IMR-90 (cell line): ENCODE data around the gene SLC25A40. TPM values are rescaled to one million over a fixed set of nuclear protein-coding genes. Genes with fewer than 3 reads are reported as not detected.

Experiments used
- ATAC-seq: fragments of 200-7000 bp; cut with Tn5 transposase; 2 replicates; pipeline ENCODE4 v1.9.1; 2020; ENCODE audit warnings: low read depth, mild to moderate bottlenecking, moderate library complexity
- BruUV-seq: library from RNA; stranded (reverse); fragments of 400-500 nt; replicated peaks from 2 replicates; lab custom pipeline; 2021; lab: Mats Ljungman, UMichigan
- CTCF ChIA-PET: fragments of 300-600 bp; formaldehyde crosslinking; extraction: SDS; loops from one replicate; lab custom pipeline; 2021; ENCODE audit warnings: antibody characterized with exemption; lab: Yijun Ruan, JAX
- POLR2A ChIA-PET: fragments of 300-600 bp; sonication (Branson Sonifier 250); formaldehyde crosslinking; loops from one replicate; lab custom pipeline; 2022; ENCODE audit warnings: antibody characterized with exemption; ENCODE audit not compliant: unreplicated experiment; lab: Charles Lee
- DNase-seq: peaks from one replicate; pipeline ENCODE4 v3.0.0; 2013
- H2AFZ ChIP-seq: replicated peaks from 2 replicates; pipeline ENCODE3; 2013; ENCODE audit warnings: low read length, mild to moderate bottlenecking; ENCODE audit not compliant: poor library complexity
- H2AK5ac ChIP-seq: 2 replicates; pipeline ENCODE4 v1.6.1; 2013; ENCODE audit warnings: low read depth, low read length, inconsistent platforms
- H2AK9ac ChIP-seq: replicated peaks from 2 replicates; pipeline ENCODE3; 2013; ENCODE audit warnings: mild to moderate bottlenecking, low read depth, low read length, moderate library complexity; ENCODE audit not compliant: poor library complexity
- H2BK120ac ChIP-seq: 2 replicates; pipeline ENCODE4 v1.6.1; 2013; ENCODE audit warnings: low read depth, low read length, inconsistent platforms
- H2BK15ac ChIP-seq: 3 replicates; pipeline ENCODE4 v1.6.1; 2013; ENCODE audit warnings: low read depth, low read length, inconsistent platforms
- H2BK20ac ChIP-seq: 2 replicates; pipeline ENCODE4 v1.6.1; 2013; ENCODE audit warnings: low read depth, mild to moderate bottlenecking, inconsistent platforms, low read length, moderate library complexity
- H2BK5ac ChIP-seq: 2 replicates; pipeline ENCODE4 v1.6.1; 2013; ENCODE audit warnings: mild to moderate bottlenecking, low read depth, low read length, inconsistent platforms; ENCODE audit not compliant: poor library complexity, severe bottlenecking
- H3K14ac ChIP-seq: replicated peaks from 2 replicates; pipeline ENCODE4 v1.6.1; 2013; ENCODE audit warnings: low read depth, low read length, inconsistent platforms
- H3K18ac ChIP-seq: 2 replicates; pipeline ENCODE4 v1.6.1; 2013; ENCODE audit warnings: low read depth, low read length, control low read depth
- H3K23ac ChIP-seq: 2 replicates; pipeline ENCODE4 v1.6.1; 2013; ENCODE audit warnings: low read depth, low read length, inconsistent platforms
- H3K27ac ChIP-seq: 2 replicates; pipeline ENCODE4 v1.5.1; 2013; ENCODE audit warnings: mild to moderate bottlenecking, control low read depth, low read length; ENCODE audit not compliant: insufficient read depth
- H3K27me3 ChIP-seq: 2 replicates; pipeline ENCODE4 v1.6.1; 2013; ENCODE audit warnings: low read length; ENCODE audit not compliant: control insufficient read depth, insufficient read depth
- H3K36me3 ChIP-seq: 2 replicates; pipeline ENCODE4 v1.6.1; 2013; ENCODE audit warnings: low read length, mixed read lengths; ENCODE audit not compliant: control insufficient read depth, insufficient read depth
- H3K4ac ChIP-seq: 2 replicates; pipeline ENCODE4 v1.6.1; 2013; ENCODE audit warnings: low read depth, low read length, inconsistent platforms
- H3K4me1 ChIP-seq: 2 replicates; pipeline ENCODE4 v1.6.1; 2013; ENCODE audit warnings: low read length, mixed read lengths; ENCODE audit not compliant: control insufficient read depth, insufficient read depth
- H3K4me2 ChIP-seq: 2 replicates; pipeline ENCODE4 v1.6.1; 2013; ENCODE audit warnings: low read depth, mild to moderate bottlenecking, control low read depth, low read length, moderate library complexity
- H3K4me3 ChIP-seq: 2 replicates; pipeline ENCODE4 v1.5.1; 2013; ENCODE audit warnings: low read depth, mild to moderate bottlenecking, control low read depth, low read length, moderate library complexity; ENCODE audit not compliant: insufficient read depth
- H3K56ac ChIP-seq: 2 replicates; pipeline ENCODE4 v1.6.1; 2013; ENCODE audit warnings: low read length, inconsistent platforms; ENCODE audit not compliant: insufficient read depth; ENCODE audit errors: extremely low read depth
- H3K79me1 ChIP-seq, 2 experiments: 2 replicates each; pipeline ENCODE4 v1.6.1; 2013; ENCODE audit warnings: low read length in 2 of 2, inconsistent platforms in 1 of 2, low read depth in 1 of 2
- H3K9ac ChIP-seq: 2 replicates; pipeline ENCODE4 v1.6.1; 2013; ENCODE audit warnings: low read depth, low read length, control low read depth
- H3K9me1 ChIP-seq: 2 replicates; pipeline ENCODE4 v1.6.1; 2013; ENCODE audit warnings: low read length, inconsistent platforms; ENCODE audit not compliant: insufficient read depth
- H3K9me3 ChIP-seq: 2 replicates; pipeline ENCODE4 v1.6.1; 2013; ENCODE audit warnings: low read length; ENCODE audit not compliant: control insufficient read depth, insufficient read depth
- H4K20me1 ChIP-seq: 2 replicates; pipeline ENCODE4 v1.6.1; 2013; ENCODE audit warnings: low read length, inconsistent platforms; ENCODE audit not compliant: insufficient read depth
- H4K5ac ChIP-seq: 2 replicates; pipeline ENCODE4 v1.6.1; 2013; ENCODE audit warnings: mild to moderate bottlenecking, low read depth, low read length, control low read depth
- H4K8ac ChIP-seq, 2 experiments: 2 replicates each; pipeline ENCODE4 v1.6.1; 2013; ENCODE audit warnings: low read depth in 2 of 2, low read length in 2 of 2, control low read depth in 1 of 2, inconsistent platforms in 1 of 2
- H4K91ac ChIP-seq: 2 replicates; pipeline ENCODE4 v1.6.1; 2013; ENCODE audit warnings: low read depth, low read length, inconsistent platforms; ENCODE audit not compliant: insufficient read depth
- BHLHE40 ChIP-seq: fragments of 150-350 bp; IDR thresholded peaks from 2 replicates; pipeline ENCODE4 v1.6.1; 2016; ENCODE audit warnings: mild to moderate bottlenecking, low read depth, low read length
- CEBPB ChIP-seq: IDR thresholded peaks from 2 replicates; pipeline ENCODE4 v1.6.1; 2012; ENCODE audit warnings: low read depth, low read length, improper control_type of control experiment
- ELK1 ChIP-seq: fragments of 150-350 bp; IDR thresholded peaks from 2 replicates; pipeline ENCODE4 v1.6.1; 2016; ENCODE audit warnings: low read depth, mild to moderate bottlenecking, low read length, moderate library complexity, borderline replicate concordance
- FOS ChIP-seq: fragments of 150-350 bp; IDR thresholded peaks from 2 replicates; pipeline ENCODE4 v1.6.1; 2016; ENCODE audit warnings: low read depth, low read length
- MAFK ChIP-seq: IDR thresholded peaks from 2 replicates; pipeline ENCODE4 v1.6.1; 2012; ENCODE audit warnings: low read depth, low read length, improper control_type of control experiment
- MXI1 ChIP-seq: IDR thresholded peaks from 2 replicates; pipeline ENCODE4 v1.6.1; 2012; ENCODE audit warnings: low read depth, mild to moderate bottlenecking, low read length, moderate library complexity, borderline replicate concordance
- NFE2L2 ChIP-seq: fragments of 150-350 bp; IDR thresholded peaks from 2 replicates; pipeline ENCODE4 v1.6.1; 2016; ENCODE audit warnings: low read depth, mild to moderate bottlenecking, low read length
- POLR2A ChIP-seq: IDR thresholded peaks from 2 replicates; pipeline ENCODE4 v1.6.1; 2012; ENCODE audit warnings: mild to moderate bottlenecking, low read depth, low read length
- RAD21 ChIP-seq: IDR thresholded peaks from 2 replicates; pipeline ENCODE4 v1.6.1; 2012; ENCODE audit warnings: low read length, improper control_type of control experiment
- RCOR1 ChIP-seq: IDR thresholded peaks from 2 replicates; pipeline ENCODE4 v1.6.1; 2012; ENCODE audit warnings: mild to moderate bottlenecking, low read length, improper control_type of control experiment; ENCODE audit not compliant: insufficient replicate concordance
- RFX5 ChIP-seq: IDR thresholded peaks from 2 replicates; pipeline ENCODE4 v1.8.0; 2012; ENCODE audit warnings: low read depth, mild to moderate bottlenecking, low read length, moderate library complexity
- SMC3 ChIP-seq: fragments of 150-350 bp; IDR thresholded peaks from 2 replicates; pipeline ENCODE4 v1.6.1; 2016; ENCODE audit warnings: low read depth, mild to moderate bottlenecking, antibody characterized with exemption, low read length, moderate library complexity
- WGBS, 2 experiments: methylation state at CpG; one replicate each; pipeline versions ENCODE4 v1.1.5 to v1.1.7; 2013; ENCODE audit warnings: missing lambda C conversion rate in 2 of 2; ENCODE audit not compliant: insufficient read length in 1 of 2; ENCODE audit errors: extremely low coverage in 2 of 2; 5-methylcytosine and 5-hydroxymethylcytosine counted together
- dilution Hi-C: fragments of 300-500 bp; cut with HindIII; formaldehyde crosslinking; loops from one replicate; pipeline ENCODE4 v1.14.3; 2018; ENCODE audit warnings: low sequenced_read_pairs; ENCODE audit not compliant: unreplicated experiment
- in situ Hi-C: fragments of 300-500 bp; cut with MboI; formaldehyde crosslinking; loops from 3 replicates; pipeline ENCODE4 v1.14.3; 2019; ENCODE audit warnings: low sequenced_read_pairs, inconsistent platforms, mixed read lengths
- intact Hi-C: fragments of 100-400 bp; cut with micrococcal nuclease; formaldehyde crosslinking; loops from 2 replicates; pipeline ENCODE4 v1.10.0; 2022
- polyA plus RNA-seq, 3 experiments: library from polyadenylated mRNA; depleted of rRNA; stranded (reverse); fragments of >200 nt; gene quantifications; 2 replicates each; pipeline ENCODE4 v1.2.3, GENCODE V29; 2012; ENCODE audit warnings: low replicate concordance in 1 of 3
- total RNA-seq: library from RNA; depleted of rRNA; stranded (reverse); fragments of >200 nt; gene quantifications from 2 replicates; pipeline ENCODE4 v1.2.3, GENCODE V29; 2012
- TF ChIP-seq, protein P1 (sequence below): conservative IDR thresholded peaks from 2 replicates; pipeline ENCODE4 v1.5.1; 2012; ENCODE audit warnings: mild to moderate bottlenecking, low read depth, low read length, improper control_type of control experiment
- TF ChIP-seq, protein P2 (sequence below): fragments of 150-350 bp; IDR thresholded peaks from 2 replicates; pipeline ENCODE4 v1.6.1; 2017; ENCODE audit warnings: mild to moderate bottlenecking, antibody characterized with exemption, low read length, low read depth

Gene SLC25A40
- total and polyA plus RNA-seq, 2 of the 4 experiments (the other 2 are of a cell fraction): 4.7 to 6.1 TPM

DNA sequence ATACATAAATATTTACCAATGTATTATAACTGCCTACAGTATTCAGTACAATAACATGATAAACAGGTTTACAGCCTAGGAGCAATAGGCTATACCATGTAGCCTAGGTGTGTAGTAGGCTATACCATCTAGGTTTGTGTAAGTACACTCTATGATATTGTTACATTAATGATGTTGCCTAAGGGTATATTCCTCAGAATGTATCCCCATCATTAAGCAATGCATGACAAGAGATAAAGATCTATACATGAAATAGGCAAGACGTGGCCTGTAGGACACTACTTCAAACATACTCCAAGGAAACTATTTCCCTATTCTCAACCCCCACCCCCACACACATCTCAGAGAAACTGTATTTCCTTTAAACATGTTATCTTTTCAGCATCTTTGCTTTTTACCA is 42.6 kb upstream of the SLC25A40 start:
- H4K20me1 ChIP-seq: no peaks in the 10 kb centered on the region
- no CpG with 5 or more reads among the region's 1 CpG for WGBS, 2 experiments

More for the DNA sequence above, 42.6 kb upstream of the SLC25A40 start:
- Histone ChIP-seq H3K79me1 (no peaks in the 10 kb centered on the region), H3K36me3 (no peaks in the 10 kb centered on the region), H4K91ac (no peak overlapping the region), H3K27ac (no peak overlapping the region), H2BK15ac (no peak overlapping the region), H3K14ac (no peak overlapping the region), H3K4me3 (no peak overlapping the region), H2BK20ac (no peak overlapping the region), H3K27me3 (no peaks in the 10 kb centered on the region; the same call in 1 of the 2 replicates), H3K18ac (no peak overlapping the region), H2BK5ac (no peak overlapping the region), H3K9me1 (no peaks in the 10 kb centered on the region; the same call in 1 of the 2 replicates), H4K8ac (no peak overlapping the region), H2BK120ac (no peak overlapping the region), H3K4me2 (no peak overlapping the region), H3K23ac (no peak overlapping the region), H3K9me3 (no peaks in the 10 kb centered on the region), H3K4ac (no peak overlapping the region), H2AK9ac (no peak overlapping the region), H3K4me1 (no peaks in the 10 kb centered on the region), H3K56ac (no peak overlapping the region), H3K9ac (no peak overlapping the region), H4K5ac (no peak overlapping the region), H2AFZ (no peak overlapping the region), H2AK5ac (no peak overlapping the region)
- dilution Hi-C loops (no loop called here), intact Hi-C loops (no loop called here), in situ Hi-C loops (no loop called here)
- no TSS peak for BruUV-seq
- TF ChIP-seq MAFK (no peak), CEBPB (no peak), SMC3 (no peak), BHLHE40 (no peak), RFX5 (no peak), RAD21 (no peak), NFE2L2 (no peak), ELK1 (no peak), FOS (no peak), RCOR1 (no peak), POLR2A (no peak), MXI1 (no peak)
- TF ChIP-seq, protein P1, sequence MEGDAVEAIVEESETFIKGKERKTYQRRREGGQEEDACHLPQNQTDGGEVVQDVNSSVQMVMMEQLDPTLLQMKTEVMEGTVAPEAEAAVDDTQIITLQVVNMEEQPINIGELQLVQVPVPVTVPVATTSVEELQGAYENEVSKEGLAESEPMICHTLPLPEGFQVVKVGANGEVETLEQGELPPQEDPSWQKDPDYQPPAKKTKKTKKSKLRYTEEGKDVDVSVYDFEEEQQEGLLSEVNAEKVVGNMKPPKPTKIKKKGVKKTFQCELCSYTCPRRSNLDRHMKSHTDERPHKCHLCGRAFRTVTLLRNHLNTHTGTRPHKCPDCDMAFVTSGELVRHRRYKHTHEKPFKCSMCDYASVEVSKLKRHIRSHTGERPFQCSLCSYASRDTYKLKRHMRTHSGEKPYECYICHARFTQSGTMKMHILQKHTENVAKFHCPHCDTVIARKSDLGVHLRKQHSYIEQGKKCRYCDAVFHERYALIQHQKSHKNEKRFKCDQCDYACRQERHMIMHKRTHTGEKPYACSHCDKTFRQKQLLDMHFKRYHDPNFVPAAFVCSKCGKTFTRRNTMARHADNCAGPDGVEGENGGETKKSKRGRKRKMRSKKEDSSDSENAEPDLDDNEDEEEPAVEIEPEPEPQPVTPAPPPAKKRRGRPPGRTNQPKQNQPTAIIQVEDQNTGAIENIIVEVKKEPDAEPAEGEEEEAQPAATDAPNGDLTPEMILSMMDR: no peak
- TF ChIP-seq, protein P2, sequence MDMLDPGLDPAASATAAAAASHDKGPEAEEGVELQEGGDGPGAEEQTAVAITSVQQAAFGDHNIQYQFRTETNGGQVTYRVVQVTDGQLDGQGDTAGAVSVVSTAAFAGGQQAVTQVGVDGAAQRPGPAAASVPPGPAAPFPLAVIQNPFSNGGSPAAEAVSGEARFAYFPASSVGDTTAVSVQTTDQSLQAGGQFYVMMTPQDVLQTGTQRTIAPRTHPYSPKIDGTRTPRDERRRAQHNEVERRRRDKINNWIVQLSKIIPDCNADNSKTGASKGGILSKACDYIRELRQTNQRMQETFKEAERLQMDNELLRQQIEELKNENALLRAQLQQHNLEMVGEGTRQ: no peak
- ATAC-seq: no peak
- DNase-seq: no peak
- ChIA-PET POLR2A (no interaction called here), CTCF (no interaction called here)
